CD4-positive, alpha-beta T cell treated with Interleukin-4 for 4 hours (primary cell): ENCODE results near the gene KCNN1.

Experiments
- DNase-seq: peaks from one replicate; pipeline ENCODE4 v3.0.0-alpha.2; 2020

The KCNN1 gene

DNA sequence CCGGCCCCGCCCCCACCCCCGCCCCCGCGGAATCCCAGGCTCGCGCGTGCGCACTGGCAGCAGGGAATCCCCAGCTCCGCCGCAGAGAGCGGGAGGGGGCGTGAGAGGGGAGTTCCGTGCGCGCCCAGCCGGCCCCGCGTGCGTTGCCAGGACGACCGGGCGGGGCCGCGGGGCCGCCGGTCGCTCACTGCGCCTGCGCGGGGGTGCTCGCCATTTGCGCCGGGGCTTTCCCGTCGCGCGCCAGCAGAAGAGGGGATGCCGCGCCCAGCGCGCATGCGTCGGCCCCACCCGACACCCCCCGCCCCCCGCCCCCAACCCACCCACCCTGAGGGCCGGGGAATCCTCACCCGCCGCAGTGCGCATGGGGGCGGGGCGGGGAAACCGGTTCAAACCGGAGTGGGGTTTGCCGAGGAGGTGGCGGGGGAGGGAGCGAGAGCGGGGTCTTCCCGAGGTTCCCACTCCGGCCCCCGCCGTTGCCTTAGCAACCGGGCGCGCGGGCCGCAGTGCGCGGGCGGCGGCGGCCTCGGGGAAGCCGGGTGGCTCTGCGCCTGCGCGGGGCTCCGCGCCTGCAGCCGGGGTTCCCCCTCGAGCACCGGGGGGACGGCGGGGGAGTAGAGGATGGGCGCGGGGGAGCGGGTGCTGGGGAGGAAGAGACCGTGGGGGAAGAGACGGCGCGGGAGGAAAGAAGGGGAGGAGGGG, 18.9 kb upstream of the KCNN1 start:
- peak; percentile 96 for DNase-seq

DNA sequence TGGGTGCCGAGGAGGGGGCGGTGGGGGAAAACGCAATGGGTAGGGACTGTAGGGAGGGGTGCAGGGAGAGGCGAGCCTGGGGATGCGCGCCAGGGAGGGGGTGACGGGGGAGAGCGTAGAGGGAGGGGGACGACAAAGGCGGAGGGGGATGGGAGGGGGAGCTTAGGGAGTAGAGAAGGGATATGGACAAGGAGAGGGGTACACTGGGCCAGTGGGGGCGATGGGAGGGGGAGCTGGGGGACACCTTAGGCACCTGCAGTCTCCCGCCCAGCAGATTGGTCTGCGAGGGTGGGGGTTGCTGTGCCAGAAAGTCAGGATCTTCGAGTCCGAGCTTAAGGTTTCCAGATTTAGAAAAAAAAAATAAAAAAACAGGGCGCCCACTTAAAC, 18.4 kb upstream of the KCNN1 start:
- DNase-seq: no peak

DNA sequence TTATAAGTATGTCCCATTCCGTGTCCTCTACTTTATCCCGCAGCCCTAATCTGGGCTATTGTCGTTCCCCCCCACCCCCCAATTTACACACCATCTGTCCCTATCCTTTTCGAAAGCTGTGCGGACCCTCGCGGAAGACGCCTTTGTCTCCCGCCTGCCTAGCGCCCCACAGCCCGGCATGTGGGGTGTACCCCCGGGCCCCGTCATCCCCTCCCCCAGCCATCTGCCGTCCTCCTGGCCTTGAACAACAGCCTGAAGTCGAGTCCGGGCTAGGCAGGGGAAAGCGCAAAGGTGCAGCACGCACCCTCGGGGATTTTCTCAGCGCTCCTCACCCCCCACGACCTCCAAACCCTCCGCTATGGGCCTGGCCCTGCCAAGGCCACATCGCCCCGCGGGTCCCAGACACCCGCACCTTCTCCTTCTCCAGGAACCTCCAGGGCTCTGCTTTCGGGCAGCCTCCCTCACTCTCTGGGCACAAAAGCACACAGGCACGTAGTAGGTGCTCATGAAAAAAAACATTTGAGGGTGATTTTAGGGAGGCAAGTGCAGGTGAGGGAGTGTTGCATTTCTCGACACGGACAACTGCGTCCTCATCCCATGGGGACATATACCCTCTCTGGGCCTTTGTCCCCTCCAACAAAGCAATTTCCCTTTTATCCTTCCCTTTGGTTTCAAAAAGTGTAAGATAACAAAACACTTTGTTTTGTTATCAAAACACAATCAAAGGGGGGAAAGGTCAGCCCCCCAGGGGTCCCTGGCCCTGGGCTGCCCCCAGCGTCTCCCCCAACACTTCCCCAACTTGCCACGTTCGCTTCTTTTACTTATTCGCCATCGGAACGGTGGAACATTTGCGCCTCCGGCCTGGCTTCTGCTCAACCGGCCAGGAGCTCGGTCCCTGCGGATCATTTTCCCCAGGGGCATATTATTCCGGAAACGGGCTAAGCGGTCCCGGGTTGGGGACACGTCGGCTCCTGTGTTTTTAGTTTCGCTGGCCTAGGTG, 17.7 kb upstream of the KCNN1 start:
- no peak for DNase-seq

DNA sequence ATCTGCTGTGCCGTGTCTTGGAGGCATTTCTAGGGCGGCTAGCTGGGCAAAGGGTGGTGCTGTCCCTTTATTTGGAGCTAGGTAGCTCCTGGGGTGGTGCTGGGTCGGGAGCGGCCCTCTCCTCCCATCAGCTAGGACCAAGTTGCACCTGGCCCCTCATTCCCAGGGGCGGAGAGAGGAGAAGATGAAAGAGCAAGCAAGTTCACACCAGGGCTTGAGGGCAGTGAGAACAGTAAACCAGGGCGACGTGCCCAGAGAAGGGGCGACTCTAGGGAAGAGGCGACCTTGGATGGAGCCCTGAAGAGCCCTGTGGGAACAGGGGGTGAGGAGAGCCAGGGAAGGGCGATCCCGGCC, 17.0 kb upstream of the KCNN1 start:
- DNase-seq: no peak

DNA sequence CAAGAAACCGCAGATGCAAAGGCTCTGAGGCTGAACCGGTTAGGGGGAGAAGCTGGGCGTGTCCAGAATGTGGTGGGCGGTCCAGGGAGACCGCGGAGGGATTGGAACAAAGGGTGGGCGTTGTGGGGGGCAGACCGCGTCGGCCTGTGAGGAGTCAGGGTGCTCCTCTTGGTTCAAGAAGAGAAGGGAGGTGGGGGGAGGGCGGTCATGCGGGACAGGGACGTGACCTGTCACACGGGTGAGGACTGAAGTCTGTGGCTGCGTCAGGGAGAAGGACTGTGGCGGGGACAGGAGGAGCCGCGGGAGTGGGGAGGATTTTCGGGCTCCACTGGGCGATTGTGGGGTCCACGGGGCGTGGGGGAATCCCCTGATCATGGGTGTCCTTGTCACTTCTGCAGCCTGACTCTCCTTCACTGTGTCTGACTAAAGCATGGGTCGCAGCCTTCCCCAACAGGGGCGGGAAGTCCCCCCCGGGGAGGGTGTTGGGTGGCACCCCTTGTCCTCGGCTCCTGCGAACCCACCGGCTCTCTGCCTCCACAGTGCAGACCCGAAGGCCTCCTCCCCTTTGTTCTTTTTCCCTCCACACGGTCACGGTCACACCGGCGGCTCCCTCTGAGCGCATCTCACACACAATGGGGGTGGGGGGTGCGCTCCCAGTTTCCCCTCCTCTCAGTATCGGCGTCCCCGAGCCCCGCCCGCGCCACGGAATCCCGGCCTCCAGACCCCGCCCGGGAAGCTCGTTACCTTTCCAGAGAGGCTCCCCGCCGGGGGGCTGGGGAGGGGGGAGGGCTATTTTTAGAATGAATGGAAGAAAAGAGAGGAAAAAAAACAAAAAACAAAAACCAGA, 16.4 kb upstream of the KCNN1 start:
- DNase-seq: peak; percentile 53

DNA sequence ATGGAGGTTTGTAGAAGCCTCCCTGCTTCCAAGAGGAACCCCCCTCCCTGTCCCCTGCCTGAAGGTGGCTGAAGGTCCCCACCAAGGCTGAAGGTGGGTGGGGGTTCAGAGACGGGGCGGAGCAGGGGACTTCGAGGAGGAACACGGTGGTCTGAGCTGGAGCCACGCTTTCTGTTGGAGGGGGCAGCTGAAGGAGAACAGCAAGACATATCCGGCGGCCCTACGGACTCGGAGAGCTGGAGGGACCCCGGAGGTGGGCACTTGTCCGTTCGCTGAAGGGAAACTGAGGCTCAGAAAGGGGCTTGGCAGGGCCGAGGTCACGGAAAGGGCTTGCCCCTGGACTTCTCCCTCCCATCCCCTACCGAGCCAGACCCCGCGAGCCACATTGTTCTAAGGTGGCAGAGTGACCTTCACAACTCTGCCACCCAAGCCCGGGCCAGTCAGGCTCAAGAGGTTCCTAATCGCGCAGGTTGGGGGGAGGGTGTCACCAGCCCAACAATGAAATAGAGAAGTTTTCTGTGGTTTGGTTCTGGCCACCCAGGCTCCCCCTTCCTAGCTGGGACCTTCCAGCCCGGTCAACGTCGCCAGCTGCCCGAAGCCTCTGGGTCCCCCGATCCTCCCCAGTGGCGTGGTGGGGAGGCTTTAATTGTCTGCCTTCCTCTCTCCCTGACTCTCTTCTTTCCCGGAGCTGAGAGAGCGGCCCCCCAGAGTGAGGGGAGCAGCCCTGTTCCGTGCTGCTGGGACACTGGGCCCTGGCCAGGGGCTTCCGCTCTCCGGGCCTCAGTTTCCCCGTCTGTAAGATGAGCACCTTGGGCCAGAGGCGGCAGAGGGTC, 15.5 kb upstream of the KCNN1 start:
- no peak for DNase-seq

DNA sequence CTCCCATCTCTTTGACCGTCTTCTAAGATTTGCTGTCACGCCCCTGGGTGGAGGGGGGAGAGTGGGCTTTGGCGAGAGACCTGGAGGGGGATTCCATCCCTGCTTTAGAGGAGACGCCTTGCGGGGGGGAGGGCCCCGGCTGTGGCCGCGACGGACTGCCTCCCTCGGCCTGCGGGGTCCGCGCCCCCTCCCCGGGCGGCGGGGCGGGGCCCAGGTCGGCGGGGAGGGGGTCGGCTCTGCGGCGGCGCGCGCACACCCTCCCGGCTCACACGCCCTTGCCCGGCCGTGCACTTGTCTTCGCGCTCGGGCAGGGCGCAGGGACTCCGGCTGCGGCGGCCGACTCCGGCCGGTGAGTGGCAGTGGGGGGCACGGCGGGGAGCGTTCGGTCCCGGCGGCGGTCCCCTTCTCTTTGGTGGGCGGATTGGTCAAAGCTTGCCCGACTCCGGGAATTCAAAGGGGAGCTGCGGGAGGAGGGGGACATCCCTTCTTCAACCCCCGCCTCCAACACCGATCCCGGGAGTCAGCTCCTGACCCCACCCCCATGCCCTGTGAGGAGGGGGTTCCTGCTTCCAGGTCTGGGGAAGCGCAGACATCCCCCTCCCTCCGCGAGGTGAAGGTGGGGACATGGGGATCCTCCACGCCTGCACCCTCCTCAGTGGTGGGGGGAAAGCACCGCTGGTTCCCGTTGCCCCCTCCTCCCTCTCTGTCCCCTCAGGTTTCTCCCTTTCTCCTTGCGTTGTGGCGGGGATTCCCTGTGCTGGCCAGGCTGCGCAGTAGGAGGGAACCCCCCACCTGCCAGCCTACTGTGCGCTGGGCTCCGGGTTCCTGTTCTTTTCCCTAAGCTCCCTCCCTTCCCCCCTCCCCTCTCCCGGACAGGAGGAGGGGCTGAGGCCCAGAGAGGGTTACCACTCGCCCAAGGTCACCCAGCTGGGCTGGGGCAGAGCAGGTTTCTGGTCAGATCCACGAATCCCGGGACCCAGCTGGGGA, 14.6 kb upstream of the KCNN1 start:
- DNase-seq: no peak

DNA sequence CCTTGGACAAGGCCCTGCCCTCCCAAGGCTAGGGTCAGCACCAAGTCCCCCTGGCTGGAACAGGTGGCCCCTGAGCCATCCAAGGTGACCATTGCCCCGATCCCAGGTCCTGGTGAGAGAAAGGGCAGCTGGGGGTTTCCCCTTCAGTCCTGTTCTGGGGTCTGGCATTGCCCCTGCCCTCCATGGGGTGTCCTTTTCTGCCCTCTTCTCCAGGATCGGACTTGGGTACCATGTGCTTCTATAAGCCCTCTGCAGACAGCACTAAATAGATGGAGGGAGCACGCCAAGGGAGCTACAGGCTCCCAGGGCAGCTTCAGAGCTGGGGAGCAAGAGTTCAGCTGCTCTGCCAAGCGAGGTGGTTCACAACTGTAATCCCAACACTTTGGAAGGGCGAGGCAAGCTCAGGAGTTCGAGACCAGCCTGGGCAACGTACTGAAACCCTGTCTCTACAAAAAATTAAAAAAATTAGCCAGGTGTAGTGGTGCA, 13.5 kb upstream of the KCNN1 start:
- no peak for DNase-seq

DNA sequence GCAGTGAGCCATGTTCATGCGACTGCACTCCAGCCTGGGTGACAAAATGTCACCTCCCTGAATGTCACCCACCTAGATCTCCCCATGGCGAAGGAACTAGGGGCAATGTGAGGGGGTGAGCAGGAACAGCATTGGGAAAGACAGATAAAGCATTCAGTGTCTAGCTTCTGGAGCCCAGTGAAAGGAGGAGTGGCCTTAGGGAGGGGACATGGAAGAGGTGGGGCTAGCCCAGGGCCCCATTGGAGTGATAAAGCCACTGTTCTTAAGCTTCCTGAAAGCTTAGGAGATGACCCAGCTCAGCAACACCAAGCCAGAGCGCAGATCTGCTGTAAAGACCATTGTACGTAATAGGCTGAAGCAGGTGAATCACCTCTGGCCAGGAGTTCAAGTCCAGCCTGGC, 13.0 kb upstream of the KCNN1 start:
- no peak for DNase-seq

DNA sequence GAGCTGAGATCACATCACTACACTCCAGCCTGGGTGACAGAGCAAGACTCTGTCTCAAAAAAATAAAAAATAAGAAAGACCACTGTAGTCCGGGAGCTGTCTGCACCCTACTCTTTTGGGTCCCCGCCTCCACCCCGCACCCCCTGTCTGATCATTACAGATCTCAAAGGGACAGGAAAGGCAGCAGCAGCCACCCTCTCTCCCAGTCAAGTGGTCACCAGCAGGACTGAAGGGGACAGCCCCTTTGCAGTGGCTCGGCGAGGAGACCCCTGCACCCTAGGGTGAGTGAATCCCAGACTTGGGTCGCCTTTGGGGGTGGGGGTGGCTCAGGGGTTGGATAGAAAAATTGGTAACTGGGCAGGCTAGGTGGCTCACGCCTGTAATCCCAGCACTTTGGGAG, 12.5 kb upstream of the KCNN1 start:
- DNase-seq: no peak

DNA sequence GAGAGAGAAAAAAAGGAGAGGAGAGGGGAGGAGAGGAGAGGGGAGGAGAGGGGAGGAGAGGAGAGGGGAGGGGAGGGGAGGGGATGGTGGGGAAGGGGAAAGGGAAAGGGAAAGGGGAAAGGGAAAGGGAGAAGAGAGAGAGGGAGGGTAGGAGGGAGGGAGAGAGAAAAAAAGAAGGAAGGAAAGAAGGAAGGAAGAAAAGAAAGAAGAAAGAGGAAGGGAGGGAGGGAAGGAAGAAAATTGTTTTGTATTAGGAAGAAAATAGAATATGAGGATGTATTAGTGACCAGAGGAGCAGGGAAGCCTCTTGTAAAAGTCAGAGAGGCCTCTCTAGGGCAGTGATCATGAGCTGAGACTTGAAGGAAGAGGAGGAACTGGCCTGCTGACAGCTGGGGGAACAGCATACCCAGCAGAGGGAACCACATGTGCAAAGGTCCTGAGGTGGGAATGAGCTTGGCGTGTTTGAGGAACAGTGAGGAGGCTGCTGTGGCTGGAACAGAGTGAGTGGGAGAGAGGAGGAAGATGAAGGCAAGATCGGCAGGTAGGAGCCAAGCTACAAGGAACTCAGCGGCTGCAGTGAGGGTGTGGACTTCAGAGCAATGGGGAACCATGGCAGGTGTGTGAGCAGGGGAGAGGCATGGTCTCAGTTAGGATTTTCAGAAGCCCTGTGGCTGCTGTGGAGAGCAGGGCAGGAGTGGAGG, 9.6 kb upstream of the KCNN1 start:
- no peak for DNase-seq

DNA sequence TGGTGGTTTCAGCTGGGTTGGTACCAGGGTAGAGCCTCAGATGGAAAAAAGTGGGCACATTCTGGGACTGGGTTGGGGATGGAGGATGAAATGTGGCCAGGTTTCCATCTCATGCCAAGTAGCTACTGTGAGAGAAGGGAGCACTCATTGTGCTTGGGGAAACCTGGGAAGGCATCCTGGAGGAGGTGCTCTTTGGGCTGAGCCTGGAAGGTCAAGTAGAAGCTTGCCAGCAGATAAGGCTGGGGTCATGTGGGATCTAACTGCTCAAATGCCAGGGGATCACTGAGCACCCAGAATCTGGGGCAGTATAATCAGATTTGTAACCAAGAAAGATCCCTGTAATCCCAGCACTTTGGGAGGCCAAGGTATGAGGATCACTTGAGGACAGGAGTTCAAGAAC, 9.0 kb upstream of the KCNN1 start:
- DNase-seq: no peak

DNA sequence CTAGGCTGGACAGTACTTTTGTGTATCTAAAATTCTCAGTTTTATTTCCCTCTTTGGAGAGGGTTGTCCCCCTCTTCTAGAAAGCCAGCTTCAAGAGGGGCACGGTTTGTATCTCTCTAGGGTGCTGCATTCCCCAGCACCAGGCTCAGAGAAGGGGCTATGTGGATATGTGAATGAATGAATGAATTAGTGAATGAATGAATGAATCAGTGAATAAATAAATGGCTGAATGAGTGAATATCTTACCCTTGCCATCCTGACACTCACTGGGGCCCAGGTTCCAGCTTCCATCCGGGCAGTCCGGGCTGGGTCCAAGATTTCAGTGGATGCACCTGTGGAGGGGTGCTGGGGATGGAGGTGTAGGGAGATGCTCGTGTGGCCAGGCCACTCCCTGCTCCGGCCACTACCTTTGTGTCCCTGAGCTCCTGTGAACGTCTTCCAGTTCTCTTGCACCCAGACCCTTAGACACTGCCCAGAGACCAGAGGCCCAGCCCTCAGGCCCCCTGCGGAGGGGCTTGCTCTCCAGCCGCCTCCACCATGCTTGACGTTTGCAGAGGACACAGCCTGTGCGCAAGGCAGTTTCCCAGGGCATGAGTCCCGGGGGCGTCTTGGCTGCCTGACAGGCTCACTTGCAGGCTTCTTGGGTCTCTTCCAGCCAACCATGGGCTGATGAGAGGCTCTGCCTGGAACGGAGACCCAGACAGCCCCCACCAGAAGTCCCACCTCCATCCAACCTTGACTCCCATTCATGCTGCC, 2.8 kb upstream of the KCNN1 start:
- DNase-seq: no peak

DNA sequence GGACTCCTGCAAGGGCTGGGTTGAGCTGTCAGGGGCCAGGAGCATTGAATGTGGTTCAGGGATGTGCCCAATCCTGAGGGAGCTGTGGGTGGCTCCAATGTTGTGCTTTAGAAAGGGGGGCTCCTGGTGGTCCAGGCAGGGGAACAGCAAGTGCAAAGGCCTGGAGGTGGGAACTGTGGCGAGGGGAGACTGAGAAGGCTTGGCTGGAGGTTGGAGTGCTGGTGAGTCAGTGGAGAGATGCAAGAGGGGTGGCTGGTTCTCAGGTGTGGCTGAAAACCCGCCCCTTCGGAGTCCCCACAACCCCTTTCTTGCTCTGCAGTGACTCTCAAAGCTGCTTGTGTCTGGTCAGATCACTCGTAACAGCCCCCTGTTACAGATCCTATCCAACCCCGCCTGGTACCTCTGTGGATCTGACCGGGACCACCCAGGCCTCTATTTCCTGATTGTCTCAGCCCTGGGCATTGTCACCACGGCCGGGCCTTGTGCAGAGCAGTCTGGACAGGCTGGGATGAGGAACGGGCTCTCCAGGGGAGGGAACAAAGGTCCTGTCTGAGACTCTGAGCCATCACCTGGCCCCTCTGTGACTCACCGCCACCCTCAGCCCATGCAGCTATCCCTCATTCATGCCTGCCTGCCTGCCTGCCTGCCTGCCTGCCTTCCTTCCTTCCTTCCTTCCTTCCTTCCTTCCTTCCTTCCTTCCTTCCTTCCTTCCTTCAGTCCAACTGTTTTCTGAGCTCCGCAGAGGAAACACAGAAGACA, 1.4 kb upstream of the KCNN1 start:
- no peak for DNase-seq

DNA sequence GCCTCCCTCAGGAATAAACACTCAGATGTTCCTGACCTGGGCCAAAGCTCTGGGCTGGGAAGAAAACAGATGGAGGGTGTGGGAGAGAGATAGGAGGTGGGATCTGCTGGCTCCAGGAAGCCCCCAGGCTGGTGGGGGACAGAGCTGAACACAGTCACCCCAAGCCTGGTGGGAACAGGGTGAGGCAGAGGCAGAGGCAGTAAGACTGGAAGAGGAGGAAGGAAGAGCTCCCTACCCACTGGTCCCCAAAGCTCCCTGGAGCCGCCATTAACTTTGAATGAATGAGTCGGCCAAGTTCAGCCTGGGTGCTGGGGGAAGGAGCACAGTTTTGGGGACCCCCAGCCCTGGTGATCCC, 801 bp upstream of the KCNN1 start:
- DNase-seq: no peak

DNA sequence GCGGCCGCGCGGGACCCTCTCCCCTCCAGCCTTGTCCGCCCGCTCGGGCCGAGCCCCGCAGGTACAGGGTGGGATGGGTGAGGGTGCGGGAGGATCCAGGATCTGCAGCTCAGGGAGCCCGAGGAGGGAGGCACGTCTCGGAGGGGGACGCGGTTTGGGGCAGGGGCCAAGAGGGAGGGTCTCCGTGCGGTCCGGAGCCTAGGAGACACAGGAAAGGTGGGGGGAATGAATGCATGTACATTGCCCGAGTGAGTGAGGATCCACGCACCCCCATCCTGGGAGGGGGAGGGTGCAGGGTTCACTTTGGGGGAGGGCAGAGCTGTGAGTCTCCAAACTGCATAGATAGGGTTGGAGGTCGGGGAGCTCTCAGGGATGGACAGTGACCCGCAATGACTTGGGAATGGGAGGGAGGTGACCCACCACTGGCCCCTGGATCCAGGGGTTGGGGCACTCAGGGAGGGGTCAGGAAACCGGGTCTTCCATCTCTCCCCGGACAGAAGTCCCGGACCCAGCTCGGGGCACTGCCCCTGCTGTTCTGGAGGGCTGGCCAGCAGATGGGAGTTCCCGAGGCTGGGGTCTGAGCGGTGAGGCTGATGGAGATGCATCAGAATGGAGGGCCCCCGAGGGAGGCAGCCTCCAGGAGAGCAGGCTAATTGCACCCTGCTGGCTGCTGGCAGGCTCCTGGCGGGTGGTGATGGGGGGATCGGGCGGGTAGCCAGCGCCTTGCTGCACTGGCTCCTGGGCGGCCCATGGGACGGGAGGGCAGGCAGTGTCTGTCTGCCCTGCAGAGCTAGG, 547 bp downstream of the KCNN1 start:
- DNase-seq: no peak

DNA sequence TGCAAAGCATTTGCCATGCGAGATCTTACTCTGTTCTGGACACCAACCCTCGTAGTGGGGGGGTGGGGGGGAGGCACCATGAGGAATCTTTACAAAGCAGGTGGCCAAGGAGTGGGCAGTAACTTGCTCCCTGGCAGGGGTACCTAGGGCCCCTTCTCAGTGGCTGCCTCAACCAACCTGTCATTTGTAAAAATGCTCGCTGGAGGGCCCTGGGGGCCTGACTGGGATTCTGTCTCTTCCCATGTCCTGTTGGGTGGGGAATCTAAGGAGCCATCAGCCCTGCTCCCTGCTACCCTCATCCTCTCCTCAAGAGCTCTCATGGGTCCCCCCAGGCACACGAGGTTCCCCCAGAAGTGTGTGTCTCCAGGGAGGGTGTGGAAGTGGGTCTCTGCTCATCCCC, 1.5 kb downstream of the KCNN1 start:
- DNase-seq: no peak
